DOHH2 (cell line): ENCODE data around the gene CHP2.

ENCODE experiments used
- H3F3A ChIP-seq: fragments of 200-600 bp; sonication (generic), shearing (Covaris generic); 2 replicates; pipeline ENCODE4 v1.6.0; 2016; ENCODE audit warnings: antibody characterized with exemption, mild to moderate bottlenecking; ENCODE audit not compliant: control insufficient read depth, insufficient read depth
- H3K27ac ChIP-seq: fragments of 200-600 bp; sonication (generic); 2 replicates; pipeline ENCODE4 v1.5.1; 2014; ENCODE audit warnings: low read depth, mild to moderate bottlenecking, low read length, moderate library complexity
- H3K27me3 ChIP-seq: fragments of 200-600 bp; sonication (generic); 2 replicates; pipeline ENCODE4 v1.6.1; 2014; ENCODE audit warnings: mild to moderate bottlenecking, low read length, mixed read lengths; ENCODE audit not compliant: control insufficient read depth
- H3K36me3 ChIP-seq: fragments of 200-600 bp; sonication (generic); 2 replicates; pipeline ENCODE4 v1.6.1; 2014; ENCODE audit warnings: mild to moderate bottlenecking, low read length, moderate library complexity, mixed read lengths; ENCODE audit not compliant: control insufficient read depth
- H3K4me1 ChIP-seq: fragments of 200-600 bp; sonication (generic); 2 replicates; pipeline ENCODE4 v1.6.1; 2014; ENCODE audit warnings: mild to moderate bottlenecking, low read length, mixed read lengths; ENCODE audit not compliant: control insufficient read depth
- H3K4me2 ChIP-seq: fragments of 200-600 bp; sonication (generic); 2 replicates; pipeline ENCODE4 v1.6.0; 2014; ENCODE audit warnings: mild to moderate bottlenecking, low read length, moderate library complexity
- H3K4me3 ChIP-seq: fragments of 200-600 bp; sonication (generic); 2 replicates; pipeline ENCODE4 v1.5.1; 2014; ENCODE audit warnings: mild to moderate bottlenecking, low read length, mixed read lengths
- H3K79me2 ChIP-seq: fragments of 200-600 bp; sonication (generic); 2 replicates; pipeline ENCODE4 v1.6.1; 2014; ENCODE audit warnings: mild to moderate bottlenecking, low read length, mixed read lengths; ENCODE audit not compliant: control insufficient read depth
- H3K9me2 ChIP-seq: fragments of 200-600 bp; sonication (generic); replicated peaks from 2 replicates; pipeline ENCODE4 v1.6.1; 2014; ENCODE audit warnings: mild to moderate bottlenecking, low read length, mixed read lengths; ENCODE audit not compliant: control insufficient read depth
- H3K9me3 ChIP-seq: fragments of 200-600 bp; sonication (generic); 2 replicates; pipeline ENCODE4 v1.6.1; 2014; ENCODE audit warnings: antibody characterized with exemption, low read length, mixed read lengths; ENCODE audit not compliant: control insufficient read depth, insufficient read depth
- H4K20me1 ChIP-seq: fragments of 200-600 bp; sonication (generic); 2 replicates; pipeline ENCODE4 v1.6.0; 2014; ENCODE audit warnings: low read depth, mild to moderate bottlenecking, antibody characterized with exemption, low read length, moderate library complexity; ENCODE audit not compliant: control insufficient read depth, insufficient read depth
- CTCF ChIP-seq: fragments of 200-600 bp; sonication (generic); IDR thresholded peaks from one replicate; pipeline ENCODE4 v1.5.1; 2014; ENCODE audit warnings: antibody characterized with exemption, mild to moderate bottlenecking, low read depth, low read length; ENCODE audit not compliant: poor library complexity, severe bottlenecking
- EZH2phosphoT487 ChIP-seq: fragments of 200-600 bp; sonication (generic); IDR thresholded peaks from 2 replicates; pipeline ENCODE4 v1.6.1; 2017; ENCODE audit warnings: borderline replicate concordance, mild to moderate bottlenecking, antibody characterized with exemption, low read length, moderate library complexity, mixed read lengths

CHP2 gene

GRCh38 chr16:23739516-23739915 is 15.3 kb upstream of the CHP2 start:
- TF ChIP-seq EZH2phosphoT487 = no peak
- TF ChIP-seq CTCF = no peak

GRCh38 chr16:23741675-23742303 is 13.0 kb upstream of the CHP2 start:
- no peak overlapping the region for H3K4me2 ChIP-seq
- no peaks in the 10 kb centered on the region for H3K36me3 ChIP-seq
- TF ChIP-seq EZH2phosphoT487 = no peak
- TF ChIP-seq CTCF = no peak
- H3K4me3 ChIP-seq = no peak overlapping the region
- H3F3A ChIP-seq = no peaks in the 10 kb centered on the region
- no peaks in the 10 kb centered on the region for H3K9me3 ChIP-seq
- no peak overlapping the region for H3K27ac ChIP-seq
- no peaks in the 10 kb centered on the region for H4K20me1 ChIP-seq
- H3K4me1 ChIP-seq = no peaks in the 10 kb centered on the region
- no peaks in the 10 kb centered on the region for H3K9me2 ChIP-seq
- no peaks in the 10 kb centered on the region for H3K27me3 ChIP-seq
- no peaks in the 10 kb centered on the region for H3K79me2 ChIP-seq

More at GRCh38 chr16:23739516-23739915, 15.3 kb upstream of the CHP2 start:
- Histone ChIP-seq H3K27me3 (no peaks in the 10 kb centered on the region), H4K20me1 (no peaks in the 10 kb centered on the region), H3K9me3 (no peaks in the 10 kb centered on the region), H3K9me2 (no peaks in the 10 kb centered on the region), H3K36me3 (no peaks in the 10 kb centered on the region), H3K4me1 (peaks cover 4% of the 10 kb centered on the region), H3K27ac (no peak overlapping the region), H3K79me2 (no peaks in the 10 kb centered on the region), H3F3A (0 out of 2 replicates have a peak, but pooled peaks cover 2% of the 10 kb centered on the region), H3K4me3 (no peak overlapping the region), H3K4me2 (no peak overlapping the region)

GRCh38 chr16:23742766-23743165 is 12.1 kb upstream of the CHP2 start:
- Histone ChIP-seq H3K36me3 (no peaks in the 10 kb centered on the region), H3K9me2 (no peaks in the 10 kb centered on the region), H3K4me1 (no peaks in the 10 kb centered on the region), H3K27ac (no peak overlapping the region), H3K9me3 (no peaks in the 10 kb centered on the region), H3K4me3 (no peak overlapping the region), H3K79me2 (no peaks in the 10 kb centered on the region), H3K4me2 (no peak overlapping the region), H3K27me3 (no peaks in the 10 kb centered on the region), H3F3A (no peaks in the 10 kb centered on the region), H4K20me1 (no peaks in the 10 kb centered on the region)
- TF ChIP-seq CTCF (no peak), EZH2phosphoT487 (no peak)
